K562 (cell line): ENCODE results near the gene MEF2B. TPM values are rescaled to one million over a fixed set of nuclear protein-coding genes. Genes with fewer than 3 reads are reported as not detected.

Source experiments
- CEBPG ChIP-seq, 3 experiments: fragments of 200-800 bp in 1 of 3; sonication (Bioruptor generic) in 1 of 3; sonication (generic) in 1 of 3; formaldehyde crosslinking in 1 of 3; IDR thresholded peaks in 2 of 3; conservative IDR thresholded peaks in 1 of 3; 2 replicates each; pipeline versions ENCODE4 v1.6.1 to v1.8.0; 2016 to 2022; ENCODE audit warnings: missing compliant biosample characterization in 2 of 3, missing genetic modification characterization in 2 of 3, mild to moderate bottlenecking in 1 of 3, missing genetic modification reagents in 1 of 3
- ELF1 ChIP-seq: fragments of 200-800 bp; sonication (Bioruptor generic); IDR thresholded peaks from 2 replicates; pipeline ENCODE4 v1.6.1; 2016; ENCODE audit warnings: missing genetic modification characterization, missing compliant biosample characterization
- GATA2 ChIP-seq: sonication (generic); formaldehyde crosslinking; IDR thresholded peaks from 2 replicates; pipeline ENCODE4 v1.4.0; 2020; ENCODE audit warnings: mild to moderate bottlenecking, missing genetic modification reagents
- HIVEP1 ChIP-seq: fragments of 250-450 bp; sonication (Bioruptor Pico); IDR thresholded peaks from 2 replicates; pipeline ENCODE4 v1.4.0; 2020; ENCODE audit warnings: mild to moderate bottlenecking
- HNRNPLL ChIP-seq: fragments of 200-400 bp; formaldehyde crosslinking; IDR thresholded peaks from 2 replicates; pipeline ENCODE4 v1.6.1; 2017; ENCODE audit warnings: low read length, low read depth, mild to moderate bottlenecking; ENCODE audit not compliant: poor library complexity, severe bottlenecking
- SRSF1 ChIP-seq: fragments of 200-400 bp; formaldehyde crosslinking; IDR thresholded peaks from 2 replicates; pipeline ENCODE4 v1.6.1; 2017; ENCODE audit warnings: mild to moderate bottlenecking, low read depth, low read length, moderate library complexity
- TAF7 ChIP-seq: fragments of 450-650 bp; IDR thresholded peaks from 2 replicates; pipeline ENCODE4 v1.6.1; 2016; ENCODE audit warnings: missing genetic modification characterization, missing compliant biosample characterization
- XRCC3 ChIP-seq: fragments of 450-650 bp; IDR thresholded peaks from 2 replicates; pipeline ENCODE4 v1.6.1; 2017; ENCODE audit warnings: mild to moderate bottlenecking, moderate library complexity
- polyA plus RNA-seq, 8 experiments: library from polyadenylated mRNA; depleted of rRNA in 4 of 8; stranded (reverse) in 5 of 8; unstranded in 3 of 8; fragments of >200 nt; fragmentation: Nextera tagmentation in 2 of 8; fragmentation: Illumina TruSeq in 1 of 8; extraction: Ambion mirVana in 2 of 8; extraction: Trizol in 1 of 8; gene quantifications; 2 replicates each; pipeline versions ENCODE4 v1.2.1 to v1.2.3, GENCODE V29; 2011 to 2014; ENCODE audit warnings: inconsistent platforms in 1 of 8, missing spikeins in 1 of 8
- total RNA-seq, 7 experiments: library from RNA; depleted of rRNA in 6 of 7; stranded (reverse); fragments of >200 nt in 6 of 7; fragmentation: Illumina TruSeq in 2 of 7; extraction: Trizol in 2 of 7; gene quantifications; 2 replicates each; pipeline versions ENCODE4 v1.2.1 to v1.2.3, GENCODE V29; 2011 to 2021; ENCODE audit warnings: low replicate concordance in 1 of 7
- TF ChIP-seq, protein P1 (sequence below): IDR thresholded peaks from 2 replicates; pipeline ENCODE4 v1.6.1; 2011; ENCODE audit warnings: borderline replicate concordance, low read depth, mild to moderate bottlenecking, moderate library complexity, low read length; ENCODE audit not compliant: insufficient read depth, poor library complexity, severe bottlenecking
- TF ChIP-seq, protein P2 (sequence below): sonication (generic); formaldehyde crosslinking; IDR thresholded peaks from 2 replicates; pipeline ENCODE4 v1.8.1; 2022; ENCODE audit warnings: missing genetic modification reagents
- TF ChIP-seq, protein P3 (sequence below): fragments of 250-450 bp; sonication (Bioruptor Pico); IDR thresholded peaks from 2 replicates; pipeline ENCODE4 v1.8.0; 2021; ENCODE audit warnings: borderline replicate concordance, mild to moderate bottlenecking, moderate library complexity; ENCODE audit not compliant: poor library complexity, severe bottlenecking
- TF ChIP-seq, protein P4 (sequence below): conservative IDR thresholded peaks from 2 replicates; pipeline ENCODE4 v1.6.1; 2011; ENCODE audit warnings: low read depth, mild to moderate bottlenecking, low read length; ENCODE audit not compliant: control insufficient read depth
- TF ChIP-seq, protein P5 (sequence below): fragments of 250-450 bp; sonication (Bioruptor Pico); IDR thresholded peaks from 2 replicates; pipeline ENCODE4 v1.4.0; 2020
- TF ChIP-seq, protein P6 (sequence below): sonication (generic); formaldehyde crosslinking; IDR thresholded peaks from 2 replicates; pipeline ENCODE4 v1.8.0; 2022; ENCODE audit warnings: mild to moderate bottlenecking, missing genetic modification reagents, borderline replicate concordance

MEF2B gene
- total and polyA plus RNA-seq, 9 of the 15 experiments (the other 6 are each of a cell fraction or from before 2014, with no cell fraction given) = 0.14 to 1.9 (median 0.71) TPM; not detected in 3

DNA sequence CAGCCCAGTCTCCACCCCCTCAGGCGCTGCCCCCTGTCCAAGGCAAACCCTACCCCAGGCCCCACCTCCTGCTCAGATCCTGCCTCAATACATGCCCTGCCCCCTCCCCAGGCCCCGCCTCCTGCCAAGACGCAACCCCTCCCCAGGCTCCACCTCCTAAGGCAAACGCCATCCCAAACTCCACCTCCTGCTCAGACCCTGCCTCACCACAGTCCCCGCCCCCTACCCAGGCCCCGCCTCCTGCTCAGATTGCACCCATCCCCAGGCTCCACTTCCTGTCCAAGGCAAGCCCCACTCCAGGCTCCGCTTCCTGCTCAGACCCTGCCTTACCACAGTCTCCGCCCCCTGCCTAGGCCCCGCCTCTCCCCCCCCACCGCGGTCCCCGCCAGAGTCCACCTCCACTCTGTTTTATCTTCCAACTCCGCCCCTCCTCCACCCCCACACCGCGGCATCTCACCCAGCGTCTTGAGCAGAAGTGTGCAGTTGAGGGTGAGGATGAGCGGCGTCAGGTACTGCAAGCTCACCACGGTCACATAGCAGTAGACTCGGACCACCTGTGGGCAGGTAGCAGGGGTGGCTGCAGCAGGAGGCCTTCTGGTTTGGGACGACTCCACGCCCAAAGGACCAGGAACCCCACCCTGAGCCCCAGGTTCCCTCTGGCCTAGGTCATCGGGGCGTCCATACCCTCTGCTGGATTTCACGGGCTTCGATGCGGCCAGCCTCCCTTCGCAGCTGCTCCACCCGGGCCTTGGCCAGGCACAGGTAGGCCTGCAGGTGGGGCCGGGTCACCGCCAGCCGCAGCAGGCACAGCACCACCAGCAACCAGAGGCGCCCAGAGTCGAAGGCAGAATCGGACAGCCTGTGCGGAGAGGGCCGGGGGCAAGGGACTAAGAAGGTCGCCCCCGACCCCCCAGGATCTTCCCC is 49.5 kb downstream of the MEF2B start (continued):
- TF ChIP-seq GATA2 (CRISPR knock-in tag) = no peak
- TF ChIP-seq ELF1 (tag) = peak; percentile 81
- TF ChIP-seq, protein P1, sequence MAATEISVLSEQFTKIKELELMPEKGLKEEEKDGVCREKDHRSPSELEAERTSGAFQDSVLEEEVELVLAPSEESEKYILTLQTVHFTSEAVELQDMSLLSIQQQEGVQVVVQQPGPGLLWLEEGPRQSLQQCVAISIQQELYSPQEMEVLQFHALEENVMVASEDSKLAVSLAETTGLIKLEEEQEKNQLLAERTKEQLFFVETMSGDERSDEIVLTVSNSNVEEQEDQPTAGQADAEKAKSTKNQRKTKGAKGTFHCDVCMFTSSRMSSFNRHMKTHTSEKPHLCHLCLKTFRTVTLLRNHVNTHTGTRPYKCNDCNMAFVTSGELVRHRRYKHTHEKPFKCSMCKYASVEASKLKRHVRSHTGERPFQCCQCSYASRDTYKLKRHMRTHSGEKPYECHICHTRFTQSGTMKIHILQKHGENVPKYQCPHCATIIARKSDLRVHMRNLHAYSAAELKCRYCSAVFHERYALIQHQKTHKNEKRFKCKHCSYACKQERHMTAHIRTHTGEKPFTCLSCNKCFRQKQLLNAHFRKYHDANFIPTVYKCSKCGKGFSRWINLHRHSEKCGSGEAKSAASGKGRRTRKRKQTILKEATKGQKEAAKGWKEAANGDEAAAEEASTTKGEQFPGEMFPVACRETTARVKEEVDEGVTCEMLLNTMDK = no peak
- no peak for TF ChIP-seq CEBPG (CRISPR knock-in tag; IDR thresholded peaks at IDR 0.05)
- no peak for TF ChIP-seq CEBPG (tag; conservative IDR thresholded peaks at IDR 0.05 in 1 of 2, IDR thresholded peaks at IDR 0.05 in 1 of 2)
- no peak for TF ChIP-seq SRSF1
- peak; percentile 63 for TF ChIP-seq TAF7
- TF ChIP-seq HIVEP1 (CRISPR knock-in tag) = no peak
- TF ChIP-seq XRCC3 = no peak
- TF ChIP-seq, protein P2, sequence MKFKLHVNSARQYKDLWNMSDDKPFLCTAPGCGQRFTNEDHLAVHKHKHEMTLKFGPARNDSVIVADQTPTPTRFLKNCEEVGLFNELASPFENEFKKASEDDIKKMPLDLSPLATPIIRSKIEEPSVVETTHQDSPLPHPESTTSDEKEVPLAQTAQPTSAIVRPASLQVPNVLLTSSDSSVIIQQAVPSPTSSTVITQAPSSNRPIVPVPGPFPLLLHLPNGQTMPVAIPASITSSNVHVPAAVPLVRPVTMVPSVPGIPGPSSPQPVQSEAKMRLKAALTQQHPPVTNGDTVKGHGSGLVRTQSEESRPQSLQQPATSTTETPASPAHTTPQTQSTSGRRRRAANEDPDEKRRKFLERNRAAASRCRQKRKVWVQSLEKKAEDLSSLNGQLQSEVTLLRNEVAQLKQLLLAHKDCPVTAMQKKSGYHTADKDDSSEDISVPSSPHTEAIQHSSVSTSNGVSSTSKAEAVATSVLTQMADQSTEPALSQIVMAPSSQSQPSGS (CRISPR knock-in tag) = no peak
- TF ChIP-seq, protein P3, sequence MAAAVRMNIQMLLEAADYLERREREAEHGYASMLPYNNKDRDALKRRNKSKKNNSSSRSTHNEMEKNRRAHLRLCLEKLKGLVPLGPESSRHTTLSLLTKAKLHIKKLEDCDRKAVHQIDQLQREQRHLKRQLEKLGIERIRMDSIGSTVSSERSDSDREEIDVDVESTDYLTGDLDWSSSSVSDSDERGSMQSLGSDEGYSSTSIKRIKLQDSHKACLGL (CRISPR knock-in tag) = no peak
- TF ChIP-seq, protein P4, sequence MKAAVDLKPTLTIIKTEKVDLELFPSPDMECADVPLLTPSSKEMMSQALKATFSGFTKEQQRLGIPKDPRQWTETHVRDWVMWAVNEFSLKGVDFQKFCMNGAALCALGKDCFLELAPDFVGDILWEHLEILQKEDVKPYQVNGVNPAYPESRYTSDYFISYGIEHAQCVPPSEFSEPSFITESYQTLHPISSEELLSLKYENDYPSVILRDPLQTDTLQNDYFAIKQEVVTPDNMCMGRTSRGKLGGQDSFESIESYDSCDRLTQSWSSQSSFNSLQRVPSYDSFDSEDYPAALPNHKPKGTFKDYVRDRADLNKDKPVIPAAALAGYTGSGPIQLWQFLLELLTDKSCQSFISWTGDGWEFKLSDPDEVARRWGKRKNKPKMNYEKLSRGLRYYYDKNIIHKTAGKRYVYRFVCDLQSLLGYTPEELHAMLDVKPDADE = peak; percentile 38; the same call in 1 of the 2 replicates
- TF ChIP-seq, protein P5, sequence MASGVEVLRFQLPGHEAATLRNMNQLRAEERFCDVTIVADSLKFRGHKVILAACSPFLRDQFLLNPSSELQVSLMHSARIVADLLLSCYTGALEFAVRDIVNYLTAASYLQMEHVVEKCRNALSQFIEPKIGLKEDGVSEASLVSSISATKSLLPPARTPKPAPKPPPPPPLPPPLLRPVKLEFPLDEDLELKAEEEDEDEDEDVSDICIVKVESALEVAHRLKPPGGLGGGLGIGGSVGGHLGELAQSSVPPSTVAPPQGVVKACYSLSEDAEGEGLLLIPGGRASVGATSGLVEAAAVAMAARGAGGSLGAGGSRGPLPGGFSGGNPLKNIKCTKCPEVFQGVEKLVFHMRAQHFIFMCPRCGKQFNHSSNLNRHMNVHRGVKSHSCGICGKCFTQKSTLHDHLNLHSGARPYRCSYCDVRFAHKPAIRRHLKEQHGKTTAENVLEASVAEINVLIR (CRISPR knock-in tag) = no peak
- peak; percentile 25 for TF ChIP-seq HNRNPLL
- TF ChIP-seq, protein P6, sequence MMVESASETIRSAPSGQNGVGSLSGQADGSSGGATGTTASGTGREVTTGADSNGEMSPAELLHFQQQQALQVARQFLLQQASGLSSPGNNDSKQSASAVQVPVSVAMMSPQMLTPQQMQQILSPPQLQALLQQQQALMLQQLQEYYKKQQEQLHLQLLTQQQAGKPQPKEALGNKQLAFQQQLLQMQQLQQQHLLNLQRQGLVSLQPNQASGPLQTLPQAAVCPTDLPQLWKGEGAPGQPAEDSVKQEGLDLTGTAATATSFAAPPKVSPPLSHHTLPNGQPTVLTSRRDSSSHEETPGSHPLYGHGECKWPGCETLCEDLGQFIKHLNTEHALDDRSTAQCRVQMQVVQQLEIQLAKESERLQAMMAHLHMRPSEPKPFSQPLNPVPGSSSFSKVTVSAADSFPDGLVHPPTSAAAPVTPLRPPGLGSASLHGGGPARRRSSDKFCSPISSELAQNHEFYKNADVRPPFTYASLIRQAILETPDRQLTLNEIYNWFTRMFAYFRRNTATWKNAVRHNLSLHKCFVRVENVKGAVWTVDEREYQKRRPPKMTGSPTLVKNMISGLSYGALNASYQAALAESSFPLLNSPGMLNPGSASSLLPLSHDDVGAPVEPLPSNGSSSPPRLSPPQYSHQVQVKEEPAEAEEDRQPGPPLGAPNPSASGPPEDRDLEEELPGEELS (CRISPR knock-in tag) = no peak
